Medulla oblongata (tissue), 1 donor: Measurements from ENCODE around the gene KAT6B.
"Not testable (repeated sequence)": the region's sequence is repeated elsewhere in the genome, so short reads cannot be mapped to it uniquely, and the experiment has no call there.

Experiments used
- DNase-seq: peaks from one replicate; pipeline ENCODE4 v3.0.0-alpha.2; 2015; ENCODE audit errors: extremely low spot score

The KAT6B gene

DNA sequence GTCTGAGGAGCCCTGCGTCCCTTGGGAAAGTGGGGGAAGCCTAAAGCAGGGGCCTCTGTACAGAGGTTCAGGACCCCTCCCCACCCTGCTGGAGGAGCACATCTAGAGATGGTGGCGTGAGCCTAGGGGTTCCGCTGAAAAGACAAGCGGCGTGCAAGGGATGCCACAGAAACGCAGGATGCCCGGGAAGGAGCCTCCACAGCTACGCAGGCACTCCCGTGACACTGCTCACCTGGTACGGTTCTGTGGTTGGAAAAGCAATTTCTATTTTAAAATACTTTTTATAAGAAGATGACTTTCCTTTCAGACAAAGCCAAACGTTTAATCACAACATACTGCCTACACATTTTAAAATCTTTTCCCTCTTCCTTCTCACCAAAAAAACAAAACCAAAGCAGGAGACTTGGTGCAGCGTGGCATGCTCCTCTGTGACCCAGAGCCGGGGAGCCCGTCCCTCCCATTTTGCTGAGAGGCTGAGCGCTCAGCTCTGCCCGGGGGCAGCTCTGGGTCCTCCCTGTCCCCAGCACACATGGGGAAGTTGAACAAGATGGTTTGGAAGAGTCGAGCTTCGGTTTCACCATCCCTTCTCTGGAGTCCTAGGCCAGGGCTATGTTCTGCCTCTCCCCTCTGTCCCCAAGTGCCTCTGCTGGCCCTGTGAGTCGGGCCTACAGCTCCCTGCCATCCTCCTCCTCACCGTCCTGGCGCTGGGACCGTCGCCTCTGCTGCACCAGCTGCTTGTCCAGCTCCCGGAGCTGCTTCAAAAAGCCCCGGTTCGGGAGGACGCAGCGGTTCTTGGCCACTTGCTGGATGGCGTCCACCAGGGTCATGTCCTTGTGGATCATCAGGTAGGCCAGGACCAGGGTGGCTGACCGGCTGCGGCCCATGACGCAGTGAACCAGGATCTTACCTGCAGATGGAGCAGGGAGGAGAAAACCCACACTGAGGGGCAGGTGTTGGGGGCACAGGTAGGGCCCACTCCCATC is 211.1 kb downstream of the KAT6B start:
- no peak for DNase-seq

DNA sequence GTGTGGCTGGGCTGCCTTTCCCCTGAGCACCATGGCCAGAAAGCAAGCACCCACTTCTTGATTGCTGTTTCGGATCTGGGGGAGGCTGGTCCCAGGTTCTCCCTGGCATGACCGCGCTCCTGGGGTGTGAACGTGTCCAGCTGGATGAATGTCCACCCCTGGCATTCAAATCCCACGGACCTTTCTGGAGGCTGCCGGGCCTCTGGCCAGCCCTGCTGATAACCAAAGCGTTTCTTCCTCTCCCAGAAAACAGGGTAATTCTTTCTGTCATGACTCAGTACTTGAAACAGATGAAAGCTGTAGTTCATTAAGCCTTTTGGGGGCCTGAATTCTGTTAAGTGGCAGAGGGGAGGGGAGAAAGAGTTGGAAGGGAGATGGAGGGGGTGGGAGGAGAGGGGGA is 211.9 kb downstream of the KAT6B start:
- no peak for DNase-seq

DNA sequence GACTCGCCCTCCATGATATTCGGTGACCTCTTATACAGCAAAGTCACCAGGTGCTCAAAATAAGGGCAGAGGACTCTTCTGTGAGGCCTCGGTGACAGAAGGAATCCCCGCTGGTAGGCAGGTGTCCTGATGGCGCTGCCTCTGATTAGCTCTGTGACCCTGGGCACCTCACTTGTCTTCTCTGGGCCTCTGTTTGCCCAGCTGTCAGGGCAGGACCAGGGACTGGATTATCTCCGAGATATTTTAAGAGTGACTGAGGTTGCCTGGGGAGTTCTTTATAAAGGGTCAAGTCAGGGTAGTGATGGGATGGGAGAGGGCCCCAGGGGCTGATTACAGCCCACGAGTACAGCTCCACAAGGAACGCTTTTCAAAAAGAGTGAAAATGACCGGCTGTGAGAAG is 214.2 kb downstream of the KAT6B start:
- no peak for DNase-seq

DNA sequence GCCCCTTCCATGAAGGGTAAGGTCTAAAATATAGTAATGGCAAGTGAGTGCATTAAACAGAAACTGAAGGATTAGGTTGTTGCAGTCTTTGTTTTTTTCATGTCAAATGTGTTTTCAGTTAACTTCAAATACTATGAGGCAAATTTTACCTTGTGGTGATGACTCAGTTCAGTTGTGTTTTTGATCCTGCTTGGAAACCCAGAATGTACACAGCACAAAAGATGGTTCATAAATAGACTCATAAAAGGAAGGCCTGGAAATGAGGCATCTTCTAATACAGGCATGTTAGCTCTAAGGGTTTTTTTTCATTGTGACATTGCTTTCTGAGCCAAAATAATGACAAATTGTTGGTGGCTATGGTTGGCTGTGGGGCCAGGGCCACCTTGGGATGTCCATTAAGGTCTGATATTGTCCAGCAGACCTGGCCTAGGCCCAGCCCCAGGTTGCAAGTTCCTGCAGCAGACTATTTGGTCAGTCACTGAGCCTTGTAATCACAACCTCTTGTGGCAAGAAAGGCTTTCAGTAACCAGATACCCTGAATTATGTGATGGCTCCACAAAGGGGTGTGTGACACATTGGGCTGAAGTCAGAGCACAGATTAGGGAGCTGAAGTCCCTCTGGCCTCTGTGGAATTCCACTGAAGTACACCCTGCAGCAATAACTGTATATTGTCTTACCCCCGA is 216.0 kb downstream of the KAT6B start:
- DNase-seq: no peak

DNA sequence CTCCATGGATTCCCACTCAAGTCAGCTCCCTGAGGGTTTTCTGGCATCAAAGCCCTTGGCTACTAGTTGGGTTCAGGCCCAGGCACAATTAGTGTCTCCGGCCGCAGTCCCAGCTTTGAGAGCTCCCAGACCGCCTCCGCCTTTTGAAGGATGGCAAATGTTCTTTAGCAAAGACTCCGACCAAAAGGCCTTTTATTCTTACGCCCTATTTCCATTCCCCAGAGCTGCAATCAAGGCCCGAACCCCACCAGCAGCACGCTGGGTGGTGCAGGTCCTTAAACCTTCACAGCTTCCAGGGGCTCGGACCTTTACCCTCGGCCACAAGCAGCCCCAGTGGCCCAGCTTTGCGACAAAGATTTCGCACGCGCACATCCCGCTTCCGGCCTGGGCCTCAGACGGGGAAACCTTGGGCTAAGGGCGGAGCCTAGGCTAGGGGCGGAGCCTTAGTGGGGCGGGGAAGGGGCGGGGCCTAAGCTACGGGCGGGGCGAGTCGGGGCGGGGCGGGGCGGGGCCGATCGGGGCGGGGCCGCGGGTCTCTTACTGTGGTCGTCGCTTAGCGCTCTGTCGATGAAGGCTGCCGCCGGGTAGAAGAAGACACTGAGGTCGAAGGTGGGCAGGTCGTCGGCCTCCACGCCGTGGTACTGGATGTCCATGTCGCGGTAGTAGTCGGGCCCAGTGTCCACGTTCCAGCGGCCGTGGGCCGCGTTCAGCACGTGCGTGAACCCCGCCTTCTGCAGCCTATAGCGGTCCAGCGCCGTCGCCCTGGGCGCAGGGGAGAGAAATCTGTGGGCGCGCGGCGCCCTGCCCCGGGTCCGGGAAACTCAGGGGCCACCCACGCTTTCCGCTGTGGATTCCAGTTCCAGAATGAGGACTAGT is 217.1 kb downstream of the KAT6B start:
- DNase-seq: no peak

DNA sequence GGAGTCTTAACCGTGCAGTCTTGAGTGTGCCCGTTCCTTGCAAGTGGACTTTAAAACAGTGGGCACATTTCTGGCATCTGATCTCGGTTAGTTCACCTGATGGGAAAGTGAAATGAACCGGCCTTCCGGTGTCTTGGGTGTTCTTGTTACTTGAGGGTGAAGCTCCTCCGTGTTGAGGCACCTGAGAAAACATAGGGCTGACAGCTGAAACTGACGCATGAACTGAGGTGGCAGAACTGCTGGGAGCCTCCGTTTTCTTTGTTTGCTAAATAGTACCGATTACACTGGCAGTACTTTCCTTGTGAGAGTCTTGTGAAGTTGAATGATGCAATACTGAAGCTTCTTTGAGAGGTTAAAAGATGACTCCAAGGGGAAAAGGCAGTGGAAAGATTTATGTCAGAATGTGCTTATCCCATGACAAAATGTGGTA is 222.3 kb downstream of the KAT6B start:
- no peak for DNase-seq

DNA sequence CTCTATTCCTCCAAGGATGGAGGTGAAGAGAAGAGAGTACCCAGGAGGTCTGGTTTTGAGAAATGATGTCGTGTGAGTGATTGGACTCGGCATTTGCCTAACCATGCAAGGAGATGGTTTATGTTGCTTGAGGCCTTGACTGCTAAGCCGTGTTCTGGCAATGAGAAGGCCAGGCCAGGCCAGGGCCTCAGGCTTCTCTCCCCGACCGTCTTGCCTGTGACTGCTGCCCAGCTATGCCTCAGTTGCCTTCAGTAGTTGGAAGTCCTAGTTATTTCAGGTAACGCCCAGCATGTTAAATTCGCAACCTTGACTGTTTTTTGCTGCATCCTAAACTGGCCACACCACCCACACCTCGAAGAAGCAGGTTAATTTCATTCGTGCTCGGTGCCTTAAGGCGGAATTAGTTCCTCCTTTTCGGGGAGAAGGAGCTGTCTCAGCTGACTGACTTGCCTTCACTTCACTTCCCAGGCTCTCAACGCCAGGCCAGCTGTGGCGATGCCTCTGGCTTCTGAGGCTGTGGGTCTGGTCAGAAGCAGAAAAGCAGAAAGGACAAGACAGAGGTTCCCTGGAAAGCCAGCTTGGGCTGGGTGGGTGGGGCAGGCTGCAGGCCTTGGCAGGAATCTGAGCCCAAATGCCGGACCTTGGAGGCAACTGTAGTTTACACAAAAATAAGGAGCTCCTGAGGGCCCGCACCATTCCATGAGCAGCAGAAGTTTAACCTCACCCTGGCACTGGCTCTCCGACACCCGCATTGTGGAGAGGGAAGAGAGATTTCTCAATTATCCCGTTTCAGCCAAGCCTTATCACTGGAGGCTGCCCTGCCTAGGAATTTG is 223.1 kb downstream of the KAT6B start:
- DNase-seq: no peak

DNA sequence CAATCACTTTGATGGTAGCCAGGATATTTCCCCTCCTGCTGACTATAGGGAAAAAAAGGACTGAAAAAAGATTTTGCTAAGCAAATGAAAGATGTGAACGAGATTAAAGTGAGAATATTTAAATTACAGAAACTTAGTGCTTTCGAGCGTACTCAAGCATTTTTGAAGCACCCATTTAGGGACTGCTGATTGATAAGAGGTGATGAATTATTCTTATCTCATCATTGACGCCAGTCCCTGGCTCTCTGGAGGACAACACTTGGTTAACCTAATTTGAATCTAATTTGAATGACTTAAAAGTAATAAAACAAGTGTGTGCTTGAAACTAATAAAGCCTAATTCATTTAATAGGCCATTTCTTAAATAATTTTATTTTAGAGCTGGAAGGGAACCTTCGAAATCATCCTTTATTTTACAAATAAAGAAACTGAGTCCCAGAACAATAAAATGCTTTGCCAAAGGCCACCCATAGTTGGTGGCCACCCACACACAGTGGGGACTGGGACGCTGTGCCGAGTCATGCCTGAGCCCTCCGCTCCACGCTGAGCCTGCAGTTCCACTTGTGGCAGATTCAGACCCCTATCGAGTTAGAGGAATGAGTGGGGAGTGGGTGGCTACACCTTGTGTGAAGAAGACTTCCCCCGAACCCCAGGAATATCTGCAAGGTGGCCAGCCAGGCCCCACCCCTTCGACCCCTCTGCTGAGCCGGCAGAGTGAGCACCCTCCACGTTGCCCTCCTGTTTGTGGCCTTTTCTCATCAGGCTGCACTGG is 223.9 kb downstream of the KAT6B start:
- DNase-seq: no peak

DNA sequence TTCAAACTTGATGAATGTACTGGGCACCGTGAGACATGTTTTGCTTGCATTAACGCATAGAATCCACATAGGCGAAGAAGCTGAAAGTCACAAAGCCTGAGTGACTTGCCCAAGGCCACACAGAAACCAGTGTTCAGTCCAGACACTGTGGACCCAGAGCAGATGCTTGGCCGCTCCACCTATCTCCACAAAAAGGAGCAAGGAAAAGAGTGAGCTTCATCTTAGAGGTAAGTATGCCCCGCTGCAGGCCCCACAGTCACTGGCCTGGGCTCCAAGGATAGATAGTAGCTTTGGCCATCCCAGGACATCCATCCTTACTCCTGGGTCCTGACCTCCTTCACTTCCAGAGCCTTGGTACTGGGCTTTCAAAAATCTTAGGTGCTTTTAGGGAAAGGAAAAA is 224.9 kb downstream of the KAT6B start:
- no peak for DNase-seq

DNA sequence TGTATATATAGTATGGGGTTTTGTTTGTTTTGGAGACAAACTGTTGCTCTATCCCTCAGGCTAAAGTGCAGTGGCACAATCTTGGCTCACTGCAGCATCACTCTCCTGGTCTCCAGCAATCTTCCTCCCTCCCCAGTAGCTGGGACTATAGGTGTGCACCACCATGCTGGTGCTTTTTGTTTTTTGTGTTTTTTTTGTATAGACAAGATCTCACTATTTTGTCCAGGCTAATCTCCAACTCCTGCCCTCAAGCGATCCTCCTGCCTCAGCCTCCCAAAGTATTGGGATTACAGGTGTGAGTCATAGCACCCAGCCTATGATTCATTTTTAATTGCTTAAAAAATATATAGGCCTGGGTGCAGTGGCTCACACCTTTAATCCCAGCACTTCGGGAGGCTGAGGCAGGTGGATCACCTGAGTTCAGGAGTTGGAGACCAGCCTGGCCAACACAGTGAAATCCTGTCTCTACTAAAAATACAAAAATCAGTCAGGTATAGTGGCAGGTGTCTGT is 229.6 kb downstream of the KAT6B start:
- DNase-seq: not testable (repeated sequence)

DNA sequence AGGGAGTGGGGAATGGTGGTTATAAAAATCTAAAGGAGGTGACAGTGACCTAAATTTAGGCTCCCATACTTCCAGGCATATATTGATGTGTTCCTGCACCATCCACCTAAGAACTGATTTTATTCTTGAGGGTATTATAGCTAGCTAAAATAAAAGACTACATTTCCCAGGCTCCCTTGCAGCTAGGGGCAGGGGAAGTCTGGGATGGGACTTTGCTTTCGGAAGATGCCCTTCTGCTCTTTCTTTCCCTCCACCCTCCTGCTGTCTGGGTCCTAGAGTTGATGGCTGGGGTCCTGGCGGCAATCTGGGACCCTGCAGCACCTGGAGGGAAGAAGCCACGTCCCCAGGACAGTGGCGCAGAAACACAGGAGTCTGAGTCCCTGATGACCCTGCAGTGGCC is 231.3 kb downstream of the KAT6B start:
- no peak for DNase-seq

DNA sequence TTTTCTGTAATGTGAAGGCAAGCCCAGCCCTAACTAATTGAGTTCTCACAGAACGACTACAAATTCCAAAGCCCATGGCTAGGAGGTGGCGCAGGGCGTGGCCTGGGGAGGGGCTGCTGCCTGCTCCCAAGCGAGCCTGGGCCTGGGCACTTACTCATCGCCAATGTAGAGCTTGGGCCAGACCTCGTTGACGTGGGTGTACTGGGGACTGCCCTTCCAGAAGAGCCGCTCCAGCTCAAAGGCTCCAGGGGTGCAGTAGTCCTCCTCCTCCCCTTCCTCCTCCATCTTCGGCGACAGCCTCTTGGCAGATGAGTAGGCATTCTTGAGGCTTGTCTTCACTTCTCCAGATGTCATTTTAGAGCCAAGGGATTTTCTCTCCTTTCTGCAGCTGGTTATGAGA is 231.8 kb downstream of the KAT6B start:
- DNase-seq: no peak

DNA sequence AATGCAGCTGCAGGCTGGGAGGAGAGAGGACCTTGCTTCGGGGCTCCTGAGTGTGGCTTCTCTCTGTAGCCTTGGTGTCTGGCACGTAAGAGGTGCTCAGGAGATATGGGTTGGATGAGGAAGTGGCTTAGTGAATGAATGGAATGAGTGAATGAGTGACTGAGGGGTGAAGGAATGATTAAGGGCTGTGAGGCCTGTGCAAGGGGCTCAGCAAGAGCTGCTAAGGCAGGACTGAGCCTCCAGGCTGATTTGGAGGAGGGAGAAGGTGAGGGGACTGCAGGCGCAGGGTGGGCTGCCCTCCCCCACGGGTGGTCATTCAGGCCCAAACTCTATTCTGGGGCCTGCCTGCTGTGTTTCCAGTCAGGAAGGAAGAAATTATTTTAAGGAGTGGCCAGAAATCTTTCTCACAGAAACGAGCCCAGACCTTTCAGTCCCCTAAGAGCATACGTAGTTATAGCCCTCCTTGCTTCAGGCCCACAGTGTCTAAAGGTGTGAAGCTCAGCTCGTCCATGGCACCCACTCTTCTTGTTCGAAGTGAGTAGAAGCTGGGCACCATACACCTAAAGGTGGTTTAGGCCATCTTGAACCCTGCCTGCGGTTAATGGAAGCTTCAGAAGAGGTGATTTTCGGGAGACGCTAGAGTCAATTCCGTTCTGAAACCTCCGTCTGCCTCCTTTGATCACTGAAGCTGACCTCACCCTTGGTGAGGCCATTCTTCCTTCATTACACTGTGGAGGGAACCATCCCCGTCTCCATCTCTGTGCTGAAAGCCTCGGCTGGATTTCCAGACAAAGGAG is 235.5 kb downstream of the KAT6B start:
- DNase-seq: no peak

DNA sequence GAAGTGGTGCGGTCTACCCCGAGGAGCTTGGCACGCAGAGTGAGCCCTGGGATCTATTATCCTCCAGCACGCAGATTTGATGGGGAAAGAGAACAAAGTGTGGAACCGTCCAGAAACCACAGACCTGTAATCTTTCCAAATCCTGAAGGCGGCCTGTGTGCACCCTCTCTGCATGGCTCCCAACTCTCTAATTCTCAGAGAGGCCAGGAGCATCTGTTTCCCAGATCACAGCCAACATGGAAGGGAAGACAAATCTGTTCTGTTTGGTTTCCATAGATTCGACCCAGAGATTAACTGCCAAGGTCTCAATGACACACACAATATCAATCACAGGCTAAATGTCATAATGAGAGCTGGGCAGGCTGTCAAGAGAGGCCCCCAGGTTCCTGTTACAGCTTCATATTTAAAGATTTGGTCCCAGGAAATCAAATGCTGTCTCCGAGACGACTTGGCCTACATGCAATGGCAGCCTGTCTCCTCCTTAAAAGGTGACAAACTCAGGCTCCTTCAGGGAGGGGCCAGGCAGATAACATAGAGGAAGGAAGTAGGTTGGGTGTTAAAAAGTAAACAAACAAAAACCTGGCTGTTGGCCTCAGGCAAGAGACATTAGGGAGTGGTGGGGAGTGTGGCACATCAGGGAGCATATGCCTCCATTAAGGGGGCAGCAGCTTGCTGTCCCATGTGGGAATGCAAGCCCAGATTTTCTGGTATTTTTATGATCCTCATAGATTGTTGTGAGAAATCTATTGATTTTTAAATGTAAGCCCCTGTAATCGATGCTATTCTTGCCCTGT is 236.3 kb downstream of the KAT6B start:
- DNase-seq: peak; percentile 6

DNA sequence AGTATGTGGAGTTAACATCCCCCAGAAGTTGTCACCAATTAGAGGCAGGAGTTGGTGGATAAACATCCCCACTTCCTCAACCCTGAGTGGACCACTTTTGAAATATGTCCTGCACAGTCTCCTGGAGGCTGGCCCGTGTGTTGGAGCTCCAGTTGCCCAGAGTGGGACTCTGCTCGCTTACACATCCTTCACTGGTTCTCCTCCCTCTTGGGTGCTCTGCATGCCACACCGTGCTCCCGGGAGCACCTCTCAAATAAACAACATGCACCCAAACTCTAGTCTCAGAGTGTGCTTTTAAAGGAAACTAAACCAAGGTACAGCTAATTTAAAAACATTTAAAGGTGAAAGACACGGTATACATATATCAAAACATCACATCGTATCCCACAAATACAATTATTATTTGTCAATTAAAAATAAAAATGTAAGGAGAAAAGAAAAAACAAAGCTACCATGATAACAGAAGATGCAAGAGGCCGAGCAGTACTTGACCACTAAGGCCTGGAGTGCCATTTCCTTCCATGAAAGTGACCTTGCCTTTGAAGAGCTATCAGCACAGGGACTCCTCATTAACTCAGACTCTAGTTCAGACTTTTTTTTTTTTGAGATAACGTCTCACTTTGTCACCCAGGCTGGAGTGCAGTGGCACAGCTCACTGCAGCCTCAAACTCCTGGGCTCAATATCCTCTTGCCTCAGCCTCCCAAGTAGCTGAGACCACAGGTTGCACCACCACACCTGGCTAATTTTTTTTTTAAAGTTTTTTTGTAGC is 237.2 kb downstream of the KAT6B start:
- DNase-seq: no peak

DNA sequence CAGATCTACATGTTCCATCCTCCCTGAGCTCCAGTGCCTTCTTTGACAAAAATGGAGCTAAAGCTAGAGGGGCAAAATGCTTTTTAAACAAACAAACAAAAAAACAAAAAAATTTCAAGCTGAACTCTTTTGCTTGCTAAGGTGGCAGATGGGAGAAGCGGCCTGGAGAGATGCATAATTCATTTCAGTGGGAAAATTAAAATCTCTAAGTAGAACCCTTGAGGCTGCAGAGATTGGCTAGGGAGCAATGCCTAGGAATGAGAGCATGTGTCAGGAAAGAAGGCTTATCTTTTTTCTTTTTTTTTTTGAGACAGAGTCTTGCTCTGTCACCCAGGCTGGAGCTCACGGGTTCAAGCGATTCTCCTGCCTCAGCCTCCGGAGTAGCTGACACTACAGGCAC is 238.7 kb downstream of the KAT6B start:
- no peak for DNase-seq

DNA sequence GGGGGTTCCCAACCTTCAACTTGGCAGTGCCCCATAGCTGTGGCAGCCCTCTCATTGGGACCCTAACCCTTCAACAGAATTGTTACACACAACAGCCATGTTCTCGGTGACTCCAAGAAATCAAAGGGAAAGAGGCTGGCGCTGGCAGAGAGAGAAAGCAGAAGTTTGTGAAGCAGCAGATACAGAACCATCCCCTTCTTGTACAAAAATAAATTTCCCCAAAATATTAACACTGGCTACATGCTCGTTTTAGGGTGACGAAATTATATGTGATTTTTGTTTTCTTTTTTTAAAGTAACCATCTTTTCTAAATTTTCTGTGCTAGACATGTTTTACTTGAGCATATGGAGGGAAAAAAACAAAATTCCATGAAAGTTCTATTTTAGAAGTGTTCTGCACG is 239.9 kb downstream of the KAT6B start:
- no peak for DNase-seq

DNA sequence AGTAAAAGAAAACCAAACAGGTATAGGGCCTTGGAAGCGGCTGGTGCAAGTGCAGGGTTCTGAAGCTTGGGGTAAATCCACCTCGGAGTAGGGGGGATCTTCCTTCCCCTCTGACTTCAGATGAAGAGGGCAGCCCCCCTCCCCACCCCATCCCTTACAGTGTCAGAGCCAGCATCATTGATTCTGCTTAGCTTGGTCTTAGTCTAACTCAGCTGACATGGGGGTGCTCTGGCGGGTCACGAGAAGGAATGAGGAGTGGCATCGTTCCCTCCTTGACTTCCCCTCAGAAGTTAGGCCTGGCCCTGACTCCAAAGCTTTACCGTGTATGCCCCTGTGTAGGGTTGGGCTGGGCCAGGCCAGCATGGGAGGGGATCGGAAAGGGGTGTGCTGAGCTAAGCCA is 240.9 kb downstream of the KAT6B start:
- DNase-seq: no peak
